Stimulated activated CD4-positive, alpha-beta T cell treated with anti-CD3 and anti-CD28 coated beads, Interleukin-2, amount 100 ng/mL, for 48 hours (primary cell): ENCODE measurements around the gene EML6.
A peak's percentile ranks its signal among the peaks of the same experiment; 100 is the strongest.

Experiments used
- DNase-seq, 2 donors: peaks; one replicate each; pipeline ENCODE4 v3.0.0-alpha.2; 2020

The EML6 gene

GRCh38 chr2:54758951-54759350 lies 35.5 kb downstream of the EML6 start:
- no peak for DNase-seq

DNA sequence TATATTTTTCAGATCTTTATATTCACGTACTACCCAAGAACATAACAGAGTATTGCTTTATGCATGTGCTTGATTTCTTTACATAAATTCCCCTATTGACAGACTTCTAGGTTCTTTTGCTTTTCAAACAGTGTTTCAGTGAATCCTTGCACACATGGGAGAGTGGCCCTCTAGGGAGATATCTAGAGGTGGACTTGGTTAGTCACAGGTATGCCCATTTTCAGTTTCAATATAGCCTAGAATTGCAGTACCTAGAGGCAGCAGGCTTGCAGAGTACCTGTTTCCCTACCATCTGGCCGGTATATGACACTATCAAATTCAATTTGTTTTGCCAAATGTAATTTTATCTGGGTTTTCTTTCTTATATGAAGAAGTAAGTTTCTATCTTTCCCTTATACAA lies 36.8 kb downstream of the EML6 start:
- no peak for DNase-seq

DNA sequence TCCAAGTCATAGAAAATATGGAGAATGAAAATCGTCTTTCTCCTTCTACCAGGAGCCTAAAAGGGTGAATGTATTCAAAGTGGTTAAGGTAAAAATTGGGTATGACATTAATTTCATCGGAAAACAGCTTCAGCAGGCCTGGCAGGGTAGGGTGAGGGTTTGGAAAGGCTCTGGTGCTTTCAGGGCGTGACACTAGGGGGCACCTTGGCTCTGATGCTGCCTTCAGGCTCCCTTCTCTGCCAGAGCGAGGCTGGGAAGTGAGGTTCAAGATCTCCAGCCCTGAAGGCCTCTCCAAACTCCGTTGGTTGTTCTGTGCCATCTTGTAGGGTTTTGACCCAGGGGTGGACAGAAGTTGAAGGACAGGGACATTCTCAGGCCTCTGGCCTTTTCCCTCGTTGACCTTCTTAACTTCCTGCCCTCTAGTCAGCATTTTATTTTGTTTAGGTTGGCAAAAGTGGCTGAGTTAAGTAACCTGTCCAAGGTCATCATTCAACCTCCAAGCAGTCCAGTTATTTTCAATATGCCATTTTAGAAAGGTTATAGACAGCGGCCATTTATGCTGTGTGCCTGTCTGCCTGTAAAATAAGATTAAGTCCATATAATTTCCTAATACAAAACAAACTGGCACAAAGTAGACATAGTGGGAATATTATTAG lies 40.3 kb downstream of the EML6 start:
- DNase-seq, result peak in 1 of 2 donors; percentile 4

- no peak for DNase-seq
These were observed 44.5 kb downstream of the EML6 start for GRCh38 chr2:54767921-54768320.

DNA sequence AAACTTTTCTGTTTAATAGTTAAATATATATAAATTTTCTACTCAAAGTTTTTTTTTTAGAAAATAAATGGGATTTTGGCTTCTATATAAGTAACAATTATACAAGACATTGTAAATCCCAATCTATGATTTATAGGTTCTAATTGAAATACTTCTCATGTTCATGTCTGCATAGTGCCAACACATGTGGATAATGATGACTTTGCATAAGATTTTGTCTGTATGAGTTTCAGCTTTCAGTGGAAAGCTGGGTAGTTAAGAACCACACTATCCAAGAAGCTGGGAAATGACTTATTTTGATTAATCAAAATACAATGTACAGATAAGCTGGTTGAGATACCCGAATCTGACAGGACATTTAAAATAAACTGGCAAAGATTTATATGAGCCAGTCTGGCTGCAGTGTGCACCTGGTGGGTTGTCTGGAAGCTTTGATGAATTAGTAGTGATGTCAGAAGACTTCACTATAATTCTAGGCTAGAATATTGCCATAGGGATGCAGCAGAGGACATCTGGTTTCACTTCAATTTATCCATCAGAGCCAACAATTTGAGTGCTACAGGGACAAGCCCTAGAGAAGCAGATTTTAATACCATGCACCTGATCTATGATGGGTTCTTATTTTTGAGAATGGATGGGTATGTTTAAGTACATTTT lies 45.4 kb downstream of the EML6 start:
- DNase-seq, result no peak

DNA sequence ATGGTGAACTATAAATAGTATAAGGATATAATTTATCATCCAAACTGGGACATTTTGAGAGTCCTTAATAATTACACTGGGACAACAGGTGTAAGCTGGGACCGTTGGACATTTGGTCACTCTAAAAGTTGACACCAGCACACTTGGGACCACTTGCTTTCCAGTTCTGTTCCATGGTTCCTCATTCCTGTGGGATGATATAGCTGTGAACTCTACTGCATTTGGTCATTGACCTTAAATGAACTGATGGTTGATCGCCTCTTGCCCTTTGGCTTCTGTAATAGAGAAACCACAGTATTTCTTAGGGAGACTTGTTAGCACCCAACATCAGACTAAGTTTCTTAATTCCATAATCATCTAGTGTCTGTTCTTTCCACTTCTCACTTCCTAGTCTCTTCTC lies 46.7 kb downstream of the EML6 start:
- no peak for DNase-seq

DNA sequence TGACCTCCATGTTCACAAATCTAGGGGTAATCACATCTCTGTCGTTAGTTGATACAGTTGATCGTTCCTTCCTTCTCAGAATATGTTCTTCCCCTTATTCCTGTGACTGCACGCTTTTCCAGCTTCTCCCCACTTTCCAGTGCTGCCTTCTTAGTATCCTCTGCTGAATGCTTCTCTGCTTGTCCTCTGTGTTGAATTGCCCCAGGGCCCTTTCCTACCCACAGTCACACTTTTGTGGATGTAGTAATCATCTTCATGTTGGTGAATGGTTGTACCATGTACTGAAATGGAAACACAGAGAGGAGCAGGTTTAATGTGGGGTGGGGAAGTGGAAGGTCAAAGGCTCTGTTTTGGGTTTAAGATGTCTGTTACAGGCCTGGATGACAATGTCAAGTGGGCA lies 47.2 kb downstream of the EML6 start:
- no peak for DNase-seq

GRCh38 chr2:54771166-54771885 lies 47.9 kb downstream of the EML6 start:
- no peak for DNase-seq

DNA sequence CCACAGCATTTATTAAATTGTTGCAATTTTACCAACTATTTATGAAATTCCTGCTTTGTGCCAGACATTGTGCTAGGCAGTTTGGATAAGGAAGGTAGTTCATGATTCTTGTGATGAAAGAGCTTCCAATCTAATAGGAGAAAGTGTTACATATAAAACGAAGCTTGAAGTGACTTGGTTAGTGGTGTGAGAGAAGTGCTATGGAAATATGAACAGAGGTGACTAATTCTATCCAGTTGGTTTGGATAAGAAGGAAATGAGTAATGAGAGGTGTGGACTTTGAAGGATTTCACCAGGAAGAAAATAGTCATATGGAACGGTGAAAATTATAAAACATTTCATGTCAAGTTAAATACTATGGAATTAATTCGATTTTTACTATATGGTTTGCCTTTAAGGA lies 48.6 kb downstream of the EML6 start:
- no peak for DNase-seq

DNA sequence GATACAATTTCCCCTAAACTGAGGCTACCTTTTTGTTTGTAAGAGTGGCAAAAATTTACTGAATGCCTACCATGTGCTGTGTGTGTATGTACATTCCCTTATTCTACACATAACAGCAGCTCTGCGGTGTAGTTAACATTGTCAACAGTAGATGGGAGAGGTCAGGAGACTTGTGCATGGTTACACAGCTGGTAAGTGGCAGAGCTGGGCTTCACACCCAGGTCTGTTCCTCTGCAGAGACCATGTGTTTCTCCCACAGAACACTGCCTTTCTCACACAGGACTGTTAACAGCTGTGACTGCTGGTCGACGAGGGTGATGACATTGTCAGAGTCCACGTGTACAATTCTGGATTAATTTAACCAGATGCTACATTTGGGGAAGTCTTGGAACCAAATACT lies 49.1 kb downstream of the EML6 start:
- DNase-seq, result no peak

- no peak for DNase-seq
These were observed 49.8 kb downstream of the EML6 start for GRCh38 chr2:54773233-54773632.

- no peak for DNase-seq
These were observed 50.4 kb downstream of the EML6 start for GRCh38 chr2:54773838-54774237.

GRCh38 chr2:54775710-54776109 lies 52.2 kb downstream of the EML6 start:
- no peak for DNase-seq

DNA sequence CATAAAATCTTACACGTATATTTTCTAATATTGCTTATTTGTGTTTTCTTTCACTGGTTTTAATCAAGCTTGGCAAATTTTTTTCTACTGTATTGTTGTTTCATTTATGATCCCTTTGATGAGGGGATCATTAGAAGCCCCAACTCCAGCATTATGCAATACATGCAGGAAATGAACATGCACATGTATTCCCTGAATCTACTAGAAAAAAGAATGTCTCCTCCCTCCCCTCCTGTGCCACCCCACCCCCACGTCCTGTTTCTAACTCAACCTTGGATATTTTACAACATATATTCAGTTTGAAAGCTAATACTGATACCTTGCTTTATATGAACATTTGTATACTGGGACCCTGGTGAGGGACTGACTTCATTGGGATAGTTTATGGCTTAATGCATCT lies 53.0 kb downstream of the EML6 start:
- no peak for DNase-seq

DNA sequence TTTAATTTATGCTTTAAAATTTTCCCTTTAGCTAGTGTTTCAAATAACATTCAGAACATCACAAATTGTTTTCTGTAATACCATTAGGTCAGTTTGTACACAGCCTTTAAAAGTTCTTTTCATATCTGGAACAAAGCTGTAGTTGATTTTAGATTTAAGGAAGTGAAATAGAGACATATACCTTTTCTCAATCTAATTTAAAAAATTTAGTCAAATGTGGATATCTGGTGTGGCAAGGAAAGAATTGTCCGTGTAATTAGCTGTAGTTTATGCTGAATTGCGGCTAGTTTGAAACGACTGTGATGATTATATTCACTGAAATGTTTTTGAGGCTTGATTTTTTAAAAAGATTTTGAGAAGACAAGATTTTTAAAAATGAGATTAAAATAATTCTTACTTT lies 59.9 kb downstream of the EML6 start:
- DNase-seq, result no peak

DNA sequence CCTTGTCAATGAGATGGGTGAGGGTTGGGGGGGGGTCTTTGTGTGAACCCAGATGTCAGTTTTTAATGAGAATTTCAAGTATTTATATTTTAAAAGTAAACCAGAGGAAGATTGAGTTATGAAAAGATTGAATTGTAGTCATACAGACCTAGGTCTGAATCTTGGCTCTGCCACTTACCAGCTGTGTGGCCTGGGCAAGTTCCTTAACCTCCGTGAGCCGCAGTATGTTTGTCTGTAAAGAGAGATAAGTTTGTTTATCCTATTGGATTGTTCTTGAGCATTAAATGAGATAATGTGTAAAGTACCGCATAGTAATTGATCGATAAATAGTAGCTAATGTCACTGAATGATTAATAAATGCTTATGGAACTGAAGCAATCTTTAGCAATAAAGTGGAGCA lies 63.8 kb downstream of the EML6 start:
- no peak for DNase-seq

DNA sequence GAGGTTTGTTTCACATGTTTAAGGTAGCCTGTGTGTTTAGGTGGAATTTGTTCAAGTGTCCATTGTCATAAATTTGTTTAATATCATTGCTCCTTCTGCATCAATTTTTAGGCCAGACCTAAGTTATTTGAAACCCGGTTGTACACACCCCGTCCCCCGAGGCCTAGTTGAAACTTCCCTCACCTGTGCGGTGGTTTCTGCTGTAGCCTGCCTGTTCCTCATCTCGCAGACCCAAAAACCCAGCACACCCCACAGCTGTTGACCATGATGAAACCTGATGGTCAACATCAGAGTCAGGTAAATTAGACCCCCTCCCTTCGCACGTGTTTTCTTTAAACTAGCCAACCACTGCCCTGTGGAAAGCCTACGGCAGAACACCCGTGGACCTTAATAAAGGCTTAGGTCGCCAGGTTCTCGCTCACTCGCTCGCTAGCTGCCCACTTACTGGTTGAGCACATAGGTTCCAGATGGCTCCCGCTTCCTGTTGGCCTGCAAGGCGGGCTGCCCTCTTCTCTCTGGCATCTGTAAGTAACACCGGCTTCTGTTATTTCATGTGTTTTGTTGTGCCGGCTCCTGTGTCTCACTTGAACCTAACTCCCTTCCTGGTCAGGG lies 64.4 kb downstream of the EML6 start:
- DNase-seq, result no peak

DNA sequence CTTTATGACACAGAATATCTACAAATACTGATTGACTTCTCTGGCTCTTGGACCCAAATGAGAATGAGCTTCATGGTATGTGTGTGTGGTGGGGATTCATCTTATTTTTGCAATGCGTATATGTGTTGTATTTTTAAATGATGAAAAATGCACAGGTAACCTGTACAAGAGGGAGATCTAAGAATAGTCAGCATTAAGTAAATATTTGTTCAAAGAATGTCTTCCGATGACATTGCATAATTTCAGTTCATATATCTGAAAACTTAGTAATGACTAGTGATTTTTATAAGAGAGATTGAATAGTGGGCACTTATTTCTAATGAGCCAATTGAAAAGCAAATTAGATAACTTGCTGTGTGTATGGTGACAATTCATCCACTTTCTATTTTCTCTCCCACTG lies 66.4 kb downstream of the EML6 start:
- DNase-seq, result no peak

DNA sequence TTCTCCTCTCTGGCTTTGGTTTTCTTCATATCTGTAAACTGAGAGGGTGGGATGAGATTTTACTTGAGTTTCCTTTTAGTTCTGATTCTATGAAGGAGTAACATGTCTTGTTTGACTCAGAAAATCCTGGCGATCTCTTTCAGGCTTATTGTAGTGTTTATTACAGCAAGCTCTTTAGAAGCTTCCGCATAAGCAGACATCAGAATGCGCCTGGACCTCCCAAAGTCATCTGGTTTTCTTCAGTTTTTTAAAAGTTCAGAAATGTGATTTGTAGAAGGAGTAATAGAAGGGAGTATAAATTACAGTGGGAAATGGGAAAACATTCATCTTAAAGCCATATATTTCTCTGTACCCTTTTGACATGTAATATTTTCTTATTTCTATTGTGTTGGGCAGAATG lies 68.4 kb downstream of the EML6 start:
- no peak for DNase-seq

GRCh38 chr2:54797307-54797706 lies 73.8 kb downstream of the EML6 start:
- DNase-seq, result no peak

DNA sequence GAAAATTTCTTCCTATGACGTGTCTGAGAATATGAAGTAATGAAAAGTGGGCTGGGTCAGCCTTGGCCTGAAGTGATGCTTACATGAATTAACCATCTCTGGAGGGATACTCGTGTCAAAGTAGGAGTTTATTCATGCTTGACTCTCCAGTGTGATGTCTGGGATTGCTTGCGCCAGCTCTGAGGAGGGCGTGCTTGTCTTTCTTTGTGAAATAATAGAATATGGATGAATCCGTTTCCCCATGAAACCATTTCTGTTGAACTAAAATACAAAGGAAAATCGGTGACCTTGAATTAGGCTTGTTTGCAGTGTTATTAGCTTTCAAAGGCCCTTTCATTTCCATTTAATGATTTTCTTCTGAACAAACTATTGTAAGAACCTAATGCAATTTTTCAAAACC lies 77.9 kb downstream of the EML6 start:
- no peak for DNase-seq

- DNase-seq, result no peak
These were observed 80.6 kb downstream of the EML6 start for GRCh38 chr2:54803783-54804751.

DNA sequence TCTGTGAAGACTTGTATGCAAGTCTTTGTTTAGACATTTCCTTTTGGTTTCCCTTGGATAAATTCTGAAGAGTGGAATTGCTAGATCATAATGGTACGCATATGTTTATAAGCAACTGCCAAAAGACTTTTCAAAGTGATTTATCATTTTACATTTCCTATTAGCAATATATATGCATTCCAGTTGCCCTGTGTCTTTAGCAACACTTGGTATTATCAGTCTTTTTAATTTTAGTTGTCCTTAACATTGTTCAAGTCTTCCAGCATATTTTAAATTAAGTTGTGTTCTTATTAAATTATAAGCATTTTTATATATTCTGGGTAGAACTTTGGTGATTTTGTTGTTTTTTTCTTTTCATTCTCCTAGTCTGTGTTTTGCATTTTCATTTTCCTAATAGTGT lies 81.8 kb downstream of the EML6 start:
- no peak for DNase-seq
